Subcutaneous adipose tissue (tissue), 4 donors: ENCODE results near the gene APLP2. TPM values are rescaled to one million over a fixed set of nuclear protein-coding genes. Genes with fewer than 3 reads are reported as not detected.

Experiments
- total RNA-seq, 4 donors: library from RNA; depleted of rRNA; stranded (reverse); fragments of >200 nt; gene quantifications; one replicate each; pipeline ENCODE4 v1.1.0, GENCODE V29; 2016
- TF ChIP-seq, protein P1 (sequence below): fragments of 450-650 bp; IDR thresholded peaks from one replicate; pipeline ENCODE4 v1.5.1; 2016; ENCODE audit warnings: low read depth, mild to moderate bottlenecking, control low read depth, antibody characterized with exemption, moderate library complexity

The APLP2 gene
- total RNA-seq, 4 donors from 2014 or later: 292 to 926 (median 434) TPM

DNA sequence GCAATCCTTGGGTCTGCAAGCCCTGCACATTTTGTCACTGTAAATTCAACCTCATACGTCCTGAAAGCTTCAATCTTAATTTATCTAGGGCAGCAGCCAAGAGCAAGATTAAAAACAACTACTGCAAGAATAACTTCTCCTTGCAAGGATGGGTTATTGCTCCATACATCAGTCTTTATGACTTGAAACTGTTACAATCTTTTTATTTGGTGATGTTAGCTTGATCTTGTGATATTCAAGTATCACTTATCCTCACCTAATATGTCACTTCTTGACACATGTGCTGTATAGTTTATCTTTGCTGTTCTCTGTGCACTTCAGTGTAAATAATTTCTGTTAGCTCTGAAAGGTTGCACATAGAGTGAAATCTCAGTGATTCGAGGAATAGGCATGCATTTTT lies 14.7 kb upstream of the APLP2 start:
- TF ChIP-seq, protein P1, sequence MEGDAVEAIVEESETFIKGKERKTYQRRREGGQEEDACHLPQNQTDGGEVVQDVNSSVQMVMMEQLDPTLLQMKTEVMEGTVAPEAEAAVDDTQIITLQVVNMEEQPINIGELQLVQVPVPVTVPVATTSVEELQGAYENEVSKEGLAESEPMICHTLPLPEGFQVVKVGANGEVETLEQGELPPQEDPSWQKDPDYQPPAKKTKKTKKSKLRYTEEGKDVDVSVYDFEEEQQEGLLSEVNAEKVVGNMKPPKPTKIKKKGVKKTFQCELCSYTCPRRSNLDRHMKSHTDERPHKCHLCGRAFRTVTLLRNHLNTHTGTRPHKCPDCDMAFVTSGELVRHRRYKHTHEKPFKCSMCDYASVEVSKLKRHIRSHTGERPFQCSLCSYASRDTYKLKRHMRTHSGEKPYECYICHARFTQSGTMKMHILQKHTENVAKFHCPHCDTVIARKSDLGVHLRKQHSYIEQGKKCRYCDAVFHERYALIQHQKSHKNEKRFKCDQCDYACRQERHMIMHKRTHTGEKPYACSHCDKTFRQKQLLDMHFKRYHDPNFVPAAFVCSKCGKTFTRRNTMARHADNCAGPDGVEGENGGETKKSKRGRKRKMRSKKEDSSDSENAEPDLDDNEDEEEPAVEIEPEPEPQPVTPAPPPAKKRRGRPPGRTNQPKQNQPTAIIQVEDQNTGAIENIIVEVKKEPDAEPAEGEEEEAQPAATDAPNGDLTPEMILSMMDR: no peak

DNA sequence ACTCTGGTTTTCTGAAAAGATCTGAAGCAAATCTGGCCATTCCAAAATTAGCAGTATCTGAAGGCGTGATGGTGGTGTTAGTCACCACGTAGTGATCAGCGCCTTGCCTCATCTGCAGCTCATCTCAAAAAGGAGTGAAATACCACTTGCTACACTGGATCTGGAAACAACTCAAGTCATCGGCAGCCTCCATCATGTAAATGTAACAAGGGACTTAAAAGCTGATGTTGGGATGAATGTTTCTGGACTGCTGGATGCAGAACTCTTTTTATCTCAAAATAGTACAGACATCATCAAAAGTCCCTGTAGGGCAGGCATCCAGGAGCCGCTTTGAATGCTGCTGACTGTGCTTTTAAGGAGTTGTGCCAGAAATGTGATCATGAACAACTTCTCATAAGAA lies 14.1 kb upstream of the APLP2 start:
- TF ChIP-seq, protein P1: no peak

DNA sequence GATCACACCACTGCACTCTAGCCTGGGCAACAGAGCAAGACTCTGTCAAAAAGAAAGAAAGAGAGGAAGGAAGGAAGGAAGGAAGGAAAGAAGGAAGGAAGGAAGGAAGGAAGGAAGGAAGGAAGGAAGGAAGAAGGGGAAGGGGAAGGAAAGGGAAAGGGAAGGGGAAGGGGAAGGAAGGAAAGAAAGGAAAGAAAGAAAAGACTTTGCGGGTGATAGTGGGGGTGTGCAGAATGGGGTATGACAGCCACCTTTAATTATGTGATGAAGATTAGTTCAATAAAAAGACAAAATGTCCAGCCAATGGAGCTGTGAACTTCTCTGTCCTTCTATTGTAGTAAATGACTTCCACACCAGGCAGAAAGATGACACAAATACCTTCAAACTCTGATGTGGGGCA lies 8.7 kb upstream of the APLP2 start:
- TF ChIP-seq, protein P1: no peak

DNA sequence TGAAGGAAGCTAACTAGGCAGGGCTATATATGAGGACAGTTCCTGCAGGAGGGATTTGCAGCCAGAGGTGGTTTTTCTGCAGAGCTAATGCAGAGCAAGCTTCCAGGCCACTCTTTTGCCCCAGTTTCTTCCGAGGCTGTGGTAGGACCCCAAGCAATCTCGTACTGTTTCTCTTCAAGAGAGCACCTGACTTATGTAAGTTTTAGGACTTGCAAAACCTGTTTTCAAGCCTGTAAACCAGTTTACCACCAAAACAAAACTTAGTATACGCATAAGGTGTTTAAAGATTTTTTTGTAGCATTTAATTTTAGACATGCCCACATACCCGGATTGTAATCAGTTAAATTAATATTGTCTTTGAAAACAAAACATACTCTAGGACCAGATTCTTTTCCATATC lies 7.7 kb upstream of the APLP2 start:
- TF ChIP-seq, protein P1: no peak

DNA sequence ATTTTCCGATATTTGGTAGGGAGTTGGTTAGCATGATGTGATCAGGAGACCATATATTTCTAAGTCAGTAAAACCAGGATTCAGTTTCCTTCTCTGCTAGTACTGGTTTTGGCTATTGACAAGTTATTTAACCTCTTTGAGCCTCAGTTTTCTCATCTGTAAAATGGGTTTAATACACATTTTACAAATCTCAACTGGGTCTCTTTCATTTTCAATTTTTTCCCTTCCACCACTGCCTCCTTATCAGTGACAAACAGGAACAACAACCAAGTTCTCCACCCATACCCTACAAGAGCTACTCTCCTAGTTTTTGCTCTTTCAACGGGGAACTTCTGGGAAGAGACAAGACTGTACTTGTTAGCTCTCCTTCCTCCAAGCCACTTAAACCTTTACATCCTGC lies 6.2 kb upstream of the APLP2 start:
- TF ChIP-seq, protein P1: no peak

DNA sequence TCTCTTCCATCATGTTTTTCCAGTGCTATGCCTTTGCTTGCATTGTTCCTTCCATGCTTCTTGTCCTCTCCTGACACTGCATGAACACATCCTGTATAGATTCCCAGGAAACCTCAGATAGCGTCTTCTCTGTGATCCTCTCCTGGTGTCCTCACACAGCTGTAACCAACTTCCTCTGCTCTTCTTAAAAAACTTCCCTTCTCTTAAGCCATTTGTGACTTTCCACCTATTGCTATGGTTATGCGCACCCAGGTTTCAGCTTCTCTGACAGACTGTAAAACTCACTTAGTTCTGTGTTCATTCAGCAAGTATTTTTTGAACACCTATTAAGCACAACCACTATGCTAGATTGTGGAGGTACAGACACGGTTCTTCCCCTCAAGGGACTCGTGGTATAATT lies 5.1 kb upstream of the APLP2 start:
- TF ChIP-seq, protein P1: no peak

DNA sequence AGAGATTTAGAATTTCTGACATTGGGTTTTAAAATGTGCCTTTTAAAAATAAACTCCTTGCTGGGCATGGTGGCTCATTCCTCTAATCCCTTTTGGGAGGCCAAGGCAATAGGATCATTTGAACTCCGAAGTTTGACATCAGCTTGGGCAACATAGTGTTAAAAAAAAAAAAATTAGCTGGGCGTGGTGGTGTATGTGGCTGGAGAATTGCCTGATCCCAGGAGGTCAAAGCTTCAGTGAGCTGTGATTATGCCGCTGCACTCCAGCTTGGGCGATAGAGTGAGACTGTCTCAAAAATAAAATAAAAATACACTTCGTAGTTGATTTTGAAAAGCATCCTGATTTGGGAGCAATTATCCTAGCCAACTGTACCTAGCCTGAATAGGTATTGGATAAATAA lies 3.4 kb upstream of the APLP2 start:
- TF ChIP-seq, protein P1: no peak
